HL-60 (cell line): Measurements from ENCODE around the gene GDF15.

Experiments
- DNase-seq, 2 experiments: peaks; one replicate each; pipeline ENCODE4 v3.0.0-alpha.2; 2010 to 2020; ENCODE audit warnings: low read depth in 1 of 2, low spot score in 1 of 2
- H3K27ac ChIP-seq: fragments of 250-450 bp; sonication (Bioruptor Pico); replicated peaks from 2 replicates; pipeline ENCODE4 v1.5.1; 2020; ENCODE audit warnings: mild to moderate bottlenecking, moderate library complexity
- H3K27me3 ChIP-seq: fragments of 250-450 bp; sonication (Bioruptor Pico); 2 replicates; pipeline ENCODE4 v1.5.1; 2021; ENCODE audit warnings: mild to moderate bottlenecking, moderate library complexity; ENCODE audit not compliant: insufficient read depth, poor library complexity, severe bottlenecking
- H3K4me3 ChIP-seq: replicated peaks from 2 replicates; pipeline ENCODE4 v1.5.1; 2011; ENCODE audit warnings: mild to moderate bottlenecking, control low read depth, low read length; ENCODE audit not compliant: insufficient read depth
- CTCF ChIP-seq: IDR thresholded peaks from one replicate; pipeline ENCODE4 v1.5.1; 2011; ENCODE audit warnings: low read length, control low read depth, inconsistent platforms; ENCODE audit not compliant: insufficient read depth
- GABPA ChIP-seq: IDR thresholded peaks from 2 replicates; pipeline ENCODE4 v1.6.1; 2012; ENCODE audit warnings: low read depth
- POLR2AphosphoS5 ChIP-seq: IDR thresholded peaks from 2 replicates; pipeline ENCODE4 v1.6.1; 2012; ENCODE audit warnings: low read depth
- REST ChIP-seq: IDR thresholded peaks from 2 replicates; pipeline ENCODE4 v1.6.1; 2012; ENCODE audit warnings: low read depth; ENCODE audit not compliant: insufficient replicate concordance
- SPI1 ChIP-seq: IDR thresholded peaks from 2 replicates; pipeline ENCODE4 v1.6.1; 2012; ENCODE audit warnings: low read depth, mild to moderate bottlenecking, borderline replicate concordance

The GDF15 gene

GRCh38 chr19:18435842-18436670 lies 50.1 kb downstream of the GDF15 start:
- no peak overlapping the region for H3K4me3 ChIP-seq
- DNase-seq: no peak
- H3K27ac ChIP-seq: no peak overlapping the region
- TF ChIP-seq SPI1: no peak
- TF ChIP-seq GABPA: no peak
- TF ChIP-seq REST: no peak
- 0 out of 2 replicates have a peak, but pooled peaks have one; percentile 3 for TF ChIP-seq POLR2AphosphoS5
- TF ChIP-seq CTCF: no peak
- H3K27me3 ChIP-seq: peaks cover 4% of the 10 kb centered on the region

- Histone ChIP-seq H3K27me3 (peaks cover 4% of the 10 kb centered on the region), H3K4me3 (peak overlapping the region; percentile 36), H3K27ac (no peak overlapping the region)
- DNase-seq: peak in 1 of 2 experiments; percentile 47
- TF ChIP-seq CTCF: no peak
- no peak for TF ChIP-seq REST
- TF ChIP-seq GABPA: no peak
- TF ChIP-seq SPI1: no peak
- no peak for TF ChIP-seq POLR2AphosphoS5
Observed at GRCh38 chr19:18436671-18437490, 50.9 kb downstream of the GDF15 start.

DNA sequence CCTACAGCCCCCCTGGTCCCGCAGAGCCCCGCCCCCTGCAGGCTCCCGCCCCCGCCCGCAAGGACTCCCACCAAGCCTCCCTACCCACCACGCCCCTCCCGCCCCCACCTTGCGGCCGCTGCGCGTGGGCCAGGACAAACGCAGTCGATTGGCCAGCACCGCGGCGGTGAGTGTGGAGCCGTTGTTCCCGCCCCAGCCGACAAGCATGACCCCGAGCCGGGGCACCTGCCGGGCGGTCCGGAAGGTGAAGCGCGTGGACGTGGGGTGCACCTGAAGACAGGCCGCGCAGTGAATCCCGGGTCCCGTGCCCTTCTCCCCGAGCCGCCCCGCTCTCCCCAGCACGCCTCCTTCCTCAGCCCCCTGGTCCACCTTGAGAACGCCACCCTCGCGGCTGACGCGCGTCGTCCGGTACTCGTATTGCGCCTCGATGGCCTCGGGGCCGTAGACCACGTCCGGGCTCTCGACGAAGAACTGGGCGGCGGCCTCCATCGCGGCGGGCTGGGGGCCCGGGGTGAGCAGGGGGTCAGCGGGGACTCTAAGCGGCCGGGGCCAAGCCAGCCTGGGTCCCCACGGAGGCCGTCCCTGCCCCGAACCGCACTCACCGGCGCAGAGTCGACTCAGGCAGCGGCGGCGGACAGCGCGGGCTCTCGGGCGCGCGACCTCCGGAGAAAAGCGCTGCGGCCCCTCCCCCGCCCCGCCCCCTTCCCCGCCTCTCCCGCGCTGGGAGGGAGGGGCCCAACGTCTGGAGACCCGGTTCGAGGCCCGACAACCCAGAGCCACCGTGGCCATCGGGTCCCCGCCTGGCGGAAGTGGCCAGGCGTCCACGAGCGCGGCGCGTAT lies 51.8 kb downstream of the GDF15 start, which contains the start of gene ISYNA1:
Gene ISYNA1 (minus strand): TSS at position 643 of the 840 bp plus-strand sequence. CDS start 154 bp downstream, at position 489.
- H3K27ac ChIP-seq: no peak within 1 kb of the TSS
- H3K4me3 ChIP-seq: peak within 1 kb of the TSS; percentile 36
- TF ChIP-seq CTCF: no peak
- peaks cover 4% of the 10 kb centered on the region for H3K27me3 ChIP-seq
- no peak for DNase-seq
